GM21723 (cell line): Measurements from ENCODE around the gene OS9.
"Not testable (repeated sequence)": the region's sequence is repeated elsewhere in the genome, so short reads cannot be mapped to it uniquely, and the experiment has no call there.

Experiments used
- ATAC-seq: cut with Tn5 transposase; IDR thresholded peaks from one replicate; pipeline ENCODE4 v1.9.1; 2021; ENCODE audit warnings: mild to moderate bottlenecking, moderate library complexity; ENCODE audit not compliant: unreplicated experiment

OS9 gene

DNA sequence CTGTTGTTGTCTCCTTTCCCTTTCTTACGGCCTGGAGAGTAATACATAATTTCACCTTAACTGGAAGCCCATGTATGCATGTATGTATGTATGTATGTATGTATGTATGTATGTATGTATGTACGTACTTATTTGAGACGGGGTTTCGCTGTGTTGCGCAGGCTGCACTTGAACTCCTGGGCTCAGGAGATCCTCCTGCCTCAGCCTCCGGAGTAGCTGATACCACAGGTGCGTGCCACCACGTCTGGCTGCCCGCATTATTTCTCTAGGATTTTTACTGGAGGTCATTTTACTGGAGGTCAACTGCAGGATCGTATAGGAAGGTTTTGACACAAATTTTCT is 644 bp upstream of the OS9 start:
- ATAC-seq, result no peak

GRCh38 chr12:57694459-57695019 is 607 bp downstream of the OS9 start:
- peak; percentile 11 for ATAC-seq

DNA sequence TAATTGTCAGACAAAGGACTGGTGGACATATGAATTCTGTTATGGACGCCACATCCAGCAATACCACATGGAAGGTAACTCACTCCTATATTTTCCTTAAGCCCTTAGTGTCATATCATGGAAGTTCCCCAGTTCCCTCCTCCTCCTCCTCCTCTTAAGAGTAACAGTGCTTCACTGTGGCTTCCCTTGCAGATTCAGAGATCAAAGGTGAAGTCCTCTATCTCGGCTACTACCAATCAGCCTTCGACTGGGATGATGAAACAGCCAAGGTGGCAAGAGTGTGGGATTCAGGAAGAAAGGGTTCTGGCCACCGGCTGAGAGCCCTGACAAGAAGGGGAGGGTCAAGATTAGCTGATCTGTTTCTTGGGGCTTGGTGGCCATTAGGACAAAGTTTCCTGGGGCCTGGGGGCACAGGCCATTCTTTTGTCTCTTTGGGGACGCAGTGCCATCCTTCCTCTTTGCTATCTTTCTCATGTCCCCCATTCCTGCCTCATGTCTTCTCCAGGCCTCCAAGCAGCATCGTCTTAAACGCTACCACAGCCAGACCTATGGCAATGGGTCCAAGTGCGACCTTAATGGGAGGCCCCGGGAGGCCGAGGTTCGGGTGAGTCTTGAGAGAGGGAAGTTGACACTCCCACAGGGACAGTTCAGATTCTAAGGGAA is 2.0 kb downstream of the OS9 start:
- no peak for ATAC-seq

DNA sequence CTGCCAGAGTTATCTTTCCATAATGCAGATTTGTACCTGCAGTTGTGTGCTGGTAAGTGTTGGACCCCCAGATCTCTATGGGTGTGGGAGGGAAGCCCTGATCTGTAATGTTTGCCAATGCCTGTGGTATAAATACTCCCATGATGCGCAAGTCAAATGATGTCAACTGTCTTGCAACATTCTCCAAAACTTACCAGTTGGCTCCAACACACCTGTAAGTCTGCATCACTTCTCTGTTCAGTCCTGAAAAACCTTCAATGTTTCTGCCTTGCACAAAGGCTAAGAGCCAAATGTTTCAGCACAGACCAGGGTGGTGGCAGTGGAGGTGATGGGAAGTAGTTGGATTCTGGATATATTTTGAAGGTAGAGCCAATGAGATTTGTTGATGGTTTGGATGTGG is 3.1 kb downstream of the OS9 start:
- no peak for ATAC-seq

DNA sequence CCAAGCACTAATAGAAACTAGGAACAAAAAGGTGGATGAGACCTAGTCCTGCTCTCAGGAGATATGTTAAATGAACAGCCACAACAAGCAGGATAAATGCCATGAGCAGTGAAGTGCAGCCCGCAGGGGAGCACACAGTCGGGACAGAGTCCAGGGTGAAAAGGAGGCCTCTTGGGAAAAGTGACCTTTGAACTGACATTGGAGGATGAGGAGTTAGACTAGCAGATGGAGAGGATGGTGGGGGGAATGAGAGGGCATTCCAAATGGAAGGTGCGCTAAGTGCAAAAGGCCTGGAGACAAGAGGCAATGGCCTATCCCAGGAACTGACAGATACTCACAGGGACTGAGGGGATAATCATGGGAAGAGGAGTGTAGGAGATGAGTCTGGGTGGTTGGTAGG is 4.5 kb downstream of the OS9 start:
- ATAC-seq, result no peak

GRCh38 chr12:57700317-57700716 is 6.4 kb downstream of the OS9 start:
- ATAC-seq, result no peak

- ATAC-seq, result no peak
Observed at GRCh38 chr12:57707250-57707649, 13.3 kb downstream of the OS9 start.

- no peak for ATAC-seq
Observed at GRCh38 chr12:57708296-57708695, 14.4 kb downstream of the OS9 start.

GRCh38 chr12:57712701-57713100 is 18.8 kb downstream of the OS9 start:
- ATAC-seq, result no peak

DNA sequence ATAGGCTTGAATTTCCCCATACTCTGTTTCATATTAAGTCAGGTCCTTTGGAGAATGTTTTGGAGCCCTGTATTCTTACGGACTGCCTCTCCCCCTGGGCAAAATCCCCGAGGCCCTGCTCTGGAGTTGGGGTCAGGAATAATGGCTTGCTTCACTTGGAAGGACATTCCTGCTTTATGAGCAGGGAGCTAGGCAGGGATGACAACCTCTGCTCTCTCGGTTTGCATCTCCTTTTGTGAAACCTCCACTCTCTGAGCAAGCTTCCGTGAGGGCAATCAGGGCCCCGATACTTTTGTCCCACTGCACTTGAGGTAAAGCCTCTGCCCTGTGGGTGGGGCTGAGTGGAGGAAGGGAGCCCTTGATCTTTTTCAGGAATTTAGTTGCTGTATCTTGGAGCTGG is 19.3 kb downstream of the OS9 start:
- no peak for ATAC-seq

GRCh38 chr12:57715036-57715748 is 21.3 kb downstream of the OS9 start:
- ATAC-seq, result not testable (repeated sequence)

GRCh38 chr12:57715786-57716185 is 21.9 kb downstream of the OS9 start:
- ATAC-seq, result no peak

GRCh38 chr12:57716305-57716704 is 22.4 kb downstream of the OS9 start:
- ATAC-seq, result no peak

GRCh38 chr12:57717131-57717530 is 23.2 kb downstream of the OS9 start:
- ATAC-seq, result no peak

DNA sequence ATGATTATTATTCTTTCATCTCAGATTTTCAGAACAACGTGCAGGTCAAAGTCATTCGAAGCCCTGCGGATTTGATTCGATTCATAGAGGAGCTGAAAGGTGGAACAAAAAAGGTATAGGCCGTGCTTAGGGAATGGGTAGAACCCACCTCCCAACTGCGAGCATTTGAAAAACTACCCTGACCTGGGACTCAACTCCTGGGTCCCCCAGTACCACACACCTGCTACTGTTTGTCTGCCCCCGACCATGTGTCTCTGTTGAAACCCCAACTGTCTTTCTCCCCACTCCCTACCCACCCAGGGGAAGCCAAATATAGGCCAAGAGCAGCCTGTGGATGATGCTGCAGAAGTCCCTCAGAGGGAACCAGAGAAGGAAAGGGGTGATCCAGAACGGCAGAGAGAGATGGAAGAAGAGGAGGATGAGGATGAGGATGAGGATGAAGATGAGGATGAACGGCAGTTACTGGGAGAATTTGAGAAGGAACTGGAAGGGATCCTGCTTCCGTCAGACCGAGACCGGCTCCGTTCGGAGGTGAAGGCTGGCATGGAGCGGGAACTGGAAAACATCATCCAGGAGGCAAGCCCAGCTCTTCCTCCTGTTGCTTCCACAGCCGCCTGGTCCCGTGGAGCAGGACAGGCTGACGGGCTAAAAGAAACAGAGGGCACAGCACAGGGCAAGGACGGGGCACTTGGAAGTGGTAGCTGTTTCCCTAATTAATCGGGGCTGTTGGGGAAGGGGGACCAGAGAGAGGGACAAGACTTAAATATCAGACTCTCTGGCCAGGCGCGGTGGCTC is 24.1 kb downstream of the OS9 start:
- no peak for ATAC-seq

DNA sequence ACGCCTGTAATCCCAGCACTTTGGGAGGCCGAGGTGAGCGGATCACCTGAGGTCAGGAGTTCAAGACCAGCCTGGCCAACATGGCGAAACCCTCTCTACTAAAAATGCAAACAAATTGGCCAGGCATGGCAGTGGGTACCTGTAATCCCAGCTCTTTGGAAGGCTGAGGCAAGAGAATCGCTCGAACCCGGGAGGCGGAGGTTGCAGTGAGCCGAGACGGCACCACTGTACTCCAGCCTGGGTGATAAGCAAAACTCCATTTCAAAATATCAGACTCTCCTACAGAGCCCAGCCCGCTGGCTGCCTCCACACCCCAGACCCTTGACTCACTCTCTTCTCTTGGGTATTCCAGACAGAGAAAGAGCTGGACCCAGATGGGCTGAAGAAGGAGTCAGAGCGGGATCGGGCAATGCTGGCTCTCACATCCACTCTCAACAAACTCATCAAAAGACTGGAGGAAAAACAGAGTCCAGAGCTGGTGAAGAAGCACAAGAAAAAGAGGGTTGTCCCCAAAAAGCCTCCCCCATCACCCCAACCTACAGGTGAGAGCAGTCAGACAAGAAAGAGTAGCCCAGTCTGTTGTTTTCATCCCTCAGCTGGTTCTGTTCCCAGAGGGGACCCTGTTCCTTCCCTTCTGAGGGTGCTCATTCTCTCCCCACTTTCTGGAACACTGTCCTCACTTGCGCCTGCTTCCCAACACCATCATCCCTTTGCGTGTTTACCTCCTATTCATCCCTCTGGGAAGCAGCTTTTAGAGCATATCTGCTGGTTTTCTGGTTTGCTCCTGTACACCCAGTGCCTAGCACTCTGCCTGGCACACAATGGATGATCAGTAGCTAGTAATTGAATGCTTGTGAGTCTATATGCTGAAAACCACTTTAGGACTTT is 25.0 kb downstream of the OS9 start:
- ATAC-seq, result no peak

- no peak for ATAC-seq
Observed at GRCh38 chr12:57719777-57720605, 26.1 kb downstream of the OS9 start.

DNA sequence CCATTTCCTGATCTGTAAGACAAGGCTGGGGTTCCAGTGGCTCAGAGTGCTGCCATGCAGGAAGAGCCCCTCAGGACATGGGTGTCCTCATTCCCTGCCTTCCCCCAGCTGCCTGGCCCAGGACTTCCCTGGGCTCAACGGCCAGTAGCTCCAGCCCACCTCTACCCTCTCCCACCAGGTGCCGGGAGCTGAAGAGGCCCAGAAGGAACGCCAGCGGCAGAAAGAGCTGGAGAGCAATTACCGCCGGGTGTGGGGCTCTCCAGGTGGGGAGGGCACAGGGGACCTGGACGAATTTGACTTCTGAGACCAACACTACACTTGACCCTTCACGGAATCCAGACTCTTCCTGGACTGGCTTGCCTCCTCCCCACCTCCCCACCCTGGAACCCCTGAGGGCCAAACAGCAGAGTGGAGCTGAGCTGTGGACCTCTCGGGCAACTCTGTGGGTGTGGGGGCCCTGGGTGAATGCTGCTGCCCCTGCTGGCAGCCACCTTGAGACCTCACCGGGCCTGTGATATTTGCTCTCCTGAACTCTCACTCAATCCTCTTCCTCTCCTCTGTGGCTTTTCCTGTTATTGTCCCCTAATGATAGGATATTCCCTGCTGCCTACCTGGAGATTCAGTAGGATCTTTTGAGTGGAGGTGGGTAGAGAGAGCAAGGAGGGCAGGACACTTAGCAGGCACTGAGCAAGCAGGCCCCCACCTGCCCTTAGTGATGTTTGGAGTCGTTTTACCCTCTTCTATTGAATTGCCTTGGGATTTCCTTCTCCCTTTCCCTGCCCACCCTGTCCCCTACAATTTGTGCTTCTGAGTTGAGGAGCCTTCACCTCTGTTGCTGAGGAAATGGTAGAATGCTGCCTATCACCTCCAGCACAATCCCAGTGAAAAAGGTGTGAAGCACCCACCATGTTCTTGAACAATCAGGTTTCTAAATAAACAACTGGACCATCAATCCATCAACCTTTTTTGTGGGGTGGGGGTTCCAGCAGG is 27.0 kb downstream of the OS9 start:
- no peak for ATAC-seq
